SK-N-SH (cell line): ENCODE data around the gene PTPRD.

Source experiments
- CHD2 ChIP-seq: fragments of 150-350 bp; IDR thresholded peaks from 2 replicates; pipeline ENCODE4 v1.6.1; 2018; ENCODE audit warnings: low read length; ENCODE audit not compliant: partially characterized antibody
- EP300 ChIP-seq, 2 experiments: IDR thresholded peaks; 2 replicates each; pipeline versions ENCODE4 v1.4.0 to v1.6.1; 2012; ENCODE audit warnings: borderline replicate concordance in 1 of 2, low read depth in 1 of 2, low read length in 1 of 2
- GATA2 ChIP-seq: sonication (generic); formaldehyde crosslinking; IDR thresholded peaks from 2 replicates; pipeline ENCODE4 v1.5.0; 2020; ENCODE audit warnings: mild to moderate bottlenecking, missing genetic modification reagents
- MEF2A ChIP-seq: IDR thresholded peaks from 2 replicates; pipeline ENCODE4 v1.4.0; 2012; ENCODE audit warnings: low read depth, borderline replicate concordance
- NRF1 ChIP-seq: IDR thresholded peaks from 2 replicates; pipeline ENCODE4 v1.6.1; 2012; ENCODE audit warnings: low read depth, mild to moderate bottlenecking, low read length
- POLR2AphosphoS5 ChIP-seq: IDR thresholded peaks from 2 replicates; pipeline ENCODE4 v1.6.1; 2012; ENCODE audit warnings: low read depth, low read length
- RAD21 ChIP-seq: IDR thresholded peaks from 2 replicates; pipeline ENCODE4 v1.6.1; 2012; ENCODE audit warnings: mild to moderate bottlenecking, low read length
- REST ChIP-seq: IDR thresholded peaks from 2 replicates; pipeline ENCODE4 v1.6.1; 2012; ENCODE audit warnings: mild to moderate bottlenecking, low read depth, low read length, moderate library complexity
- RFX5 ChIP-seq: IDR thresholded peaks from 2 replicates; pipeline ENCODE4 v1.6.1; 2012; ENCODE audit warnings: mild to moderate bottlenecking, improper control_type of control experiment, low read length
- SIN3A ChIP-seq: IDR thresholded peaks from 2 replicates; pipeline ENCODE4 v1.6.1; 2012; ENCODE audit warnings: low read depth, mild to moderate bottlenecking, low read length, moderate library complexity, borderline replicate concordance
- YY1 ChIP-seq: IDR thresholded peaks from 2 replicates; pipeline ENCODE4 v1.4.0; 2012; ENCODE audit warnings: low read depth, mild to moderate bottlenecking
- TF ChIP-seq, protein P1 (sequence below): fragments of 200-600 bp; sonication (generic); IDR thresholded peaks from 2 replicates; pipeline ENCODE4 v1.6.1; 2017; ENCODE audit warnings: antibody characterized with exemption, mild to moderate bottlenecking, moderate library complexity
- TF ChIP-seq, protein P2 (sequence below): IDR thresholded peaks from 2 replicates; pipeline ENCODE4 v1.4.0; 2012; ENCODE audit warnings: low read depth, borderline replicate concordance
- TF ChIP-seq, protein P3 (sequence below): IDR thresholded peaks from 2 replicates; pipeline ENCODE4 v1.4.0; 2012; ENCODE audit warnings: low read depth

DNA sequence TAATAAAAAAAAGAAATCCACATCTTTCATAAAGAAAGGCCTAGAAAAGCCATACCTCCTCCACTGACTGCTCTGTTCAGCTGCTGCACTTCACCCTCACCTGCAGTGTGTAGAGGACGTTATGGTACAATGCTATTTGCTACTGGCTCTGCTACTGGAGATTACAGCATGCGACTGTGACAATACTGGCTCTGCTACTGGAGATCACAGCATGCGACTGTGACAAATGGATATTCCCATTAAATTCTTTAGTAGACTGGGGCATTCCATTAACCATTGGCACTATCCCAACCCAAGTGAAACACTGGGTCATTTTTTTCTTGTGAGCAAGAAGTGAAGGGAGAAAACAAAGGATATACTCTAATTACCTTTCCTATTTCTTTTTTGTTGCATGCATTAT lies 1749.7 kb downstream of the PTPRD start:
- TF ChIP-seq NRF1 (no peak), RAD21 (no peak), CHD2 (no peak), REST (no peak), GATA2 (no peak), EP300 (IDR thresholded peaks at IDR 0.05; ENCODE audit: borderline replicate concordance in 1 of 2, low read depth in 1 of 2, low read length in 1 of 2) (0 out of 4 replicates have a peak, but pooled peaks of 1 of the 2 experiments have one; percentile 19), SIN3A (no peak), YY1 (no peak), POLR2AphosphoS5 (no peak), MEF2A (no peak), RFX5 (no peak)
- TF ChIP-seq, protein P1, sequence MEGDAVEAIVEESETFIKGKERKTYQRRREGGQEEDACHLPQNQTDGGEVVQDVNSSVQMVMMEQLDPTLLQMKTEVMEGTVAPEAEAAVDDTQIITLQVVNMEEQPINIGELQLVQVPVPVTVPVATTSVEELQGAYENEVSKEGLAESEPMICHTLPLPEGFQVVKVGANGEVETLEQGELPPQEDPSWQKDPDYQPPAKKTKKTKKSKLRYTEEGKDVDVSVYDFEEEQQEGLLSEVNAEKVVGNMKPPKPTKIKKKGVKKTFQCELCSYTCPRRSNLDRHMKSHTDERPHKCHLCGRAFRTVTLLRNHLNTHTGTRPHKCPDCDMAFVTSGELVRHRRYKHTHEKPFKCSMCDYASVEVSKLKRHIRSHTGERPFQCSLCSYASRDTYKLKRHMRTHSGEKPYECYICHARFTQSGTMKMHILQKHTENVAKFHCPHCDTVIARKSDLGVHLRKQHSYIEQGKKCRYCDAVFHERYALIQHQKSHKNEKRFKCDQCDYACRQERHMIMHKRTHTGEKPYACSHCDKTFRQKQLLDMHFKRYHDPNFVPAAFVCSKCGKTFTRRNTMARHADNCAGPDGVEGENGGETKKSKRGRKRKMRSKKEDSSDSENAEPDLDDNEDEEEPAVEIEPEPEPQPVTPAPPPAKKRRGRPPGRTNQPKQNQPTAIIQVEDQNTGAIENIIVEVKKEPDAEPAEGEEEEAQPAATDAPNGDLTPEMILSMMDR: no peak
- TF ChIP-seq, protein P2, sequence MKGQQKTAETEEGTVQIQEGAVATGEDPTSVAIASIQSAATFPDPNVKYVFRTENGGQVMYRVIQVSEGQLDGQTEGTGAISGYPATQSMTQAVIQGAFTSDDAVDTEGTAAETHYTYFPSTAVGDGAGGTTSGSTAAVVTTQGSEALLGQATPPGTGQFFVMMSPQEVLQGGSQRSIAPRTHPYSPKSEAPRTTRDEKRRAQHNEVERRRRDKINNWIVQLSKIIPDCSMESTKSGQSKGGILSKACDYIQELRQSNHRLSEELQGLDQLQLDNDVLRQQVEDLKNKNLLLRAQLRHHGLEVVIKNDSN: no peak
- TF ChIP-seq, protein P3, sequence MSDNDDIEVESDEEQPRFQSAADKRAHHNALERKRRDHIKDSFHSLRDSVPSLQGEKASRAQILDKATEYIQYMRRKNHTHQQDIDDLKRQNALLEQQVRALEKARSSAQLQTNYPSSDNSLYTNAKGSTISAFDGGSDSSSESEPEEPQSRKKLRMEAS: no peak
